Tibial artery (tissue), 4 donors: ENCODE measurements around the gene UNC13C.

Experiments
- DNase-seq, 2 donors: peaks; one replicate each; pipeline ENCODE4 v3.0.0-alpha.2; 2019
- H3K27ac ChIP-seq, 2 donors: fragments of 200-600 bp; sonication (generic) in 1 of 2; 1 replicate in 1 of 2; 2 replicates in 1 of 2; pipeline ENCODE4 v1.5.1; 2018 to 2019; ENCODE audit warnings: mild to moderate bottlenecking in 1 of 2
- H3K27me3 ChIP-seq, 2 donors: fragments of 200-600 bp; sonication (generic) in 1 of 2; one replicate each; pipeline versions ENCODE4 v1.5.1 to v1.6.0; 2016 to 2019
- H3K36me3 ChIP-seq, 3 donors: fragments of 200-600 bp; sonication (generic) in 2 of 3; one replicate each; pipeline ENCODE4 v1.5.1; 2016 to 2019; ENCODE audit warnings: mild to moderate bottlenecking in 2 of 3
- H3K4me1 ChIP-seq, 4 donors: fragments of 200-600 bp; sonication (generic) in 2 of 4; 1 replicate in 3 of 4; 2 replicates in 1 of 4; pipeline ENCODE4 v1.5.1; 2016 to 2019
- H3K4me3 ChIP-seq, 2 donors: fragments of 200-600 bp; sonication (generic) in 1 of 2; 1 replicate in 1 of 2; 2 replicates in 1 of 2; pipeline ENCODE4 v1.5.1; 2018 to 2019; ENCODE audit warnings: mild to moderate bottlenecking in 2 of 2
- H3K9me3 ChIP-seq, 3 donors: fragments of 200-600 bp; sonication (generic) in 1 of 3; one replicate each; pipeline ENCODE4 v1.5.1; 2016 to 2019
- intact Hi-C: fragments of 100-400 bp; cut with DNase I; formaldehyde crosslinking; loops from one replicate; pipeline ENCODE4 v1.15.0; 2023; ENCODE audit warnings: low total_unique reads
- TF ChIP-seq, protein P1 (sequence below), 2 experiments: fragments of 200-600 bp in 1 of 2; fragments of 450-650 bp in 1 of 2; IDR thresholded peaks; one replicate each; pipeline ENCODE4 v1.5.1; 2017 to 2019; ENCODE audit warnings: antibody characterized with exemption in 2 of 2, mild to moderate bottlenecking in 1 of 2, moderate library complexity in 1 of 2

Gene UNC13C

DNA sequence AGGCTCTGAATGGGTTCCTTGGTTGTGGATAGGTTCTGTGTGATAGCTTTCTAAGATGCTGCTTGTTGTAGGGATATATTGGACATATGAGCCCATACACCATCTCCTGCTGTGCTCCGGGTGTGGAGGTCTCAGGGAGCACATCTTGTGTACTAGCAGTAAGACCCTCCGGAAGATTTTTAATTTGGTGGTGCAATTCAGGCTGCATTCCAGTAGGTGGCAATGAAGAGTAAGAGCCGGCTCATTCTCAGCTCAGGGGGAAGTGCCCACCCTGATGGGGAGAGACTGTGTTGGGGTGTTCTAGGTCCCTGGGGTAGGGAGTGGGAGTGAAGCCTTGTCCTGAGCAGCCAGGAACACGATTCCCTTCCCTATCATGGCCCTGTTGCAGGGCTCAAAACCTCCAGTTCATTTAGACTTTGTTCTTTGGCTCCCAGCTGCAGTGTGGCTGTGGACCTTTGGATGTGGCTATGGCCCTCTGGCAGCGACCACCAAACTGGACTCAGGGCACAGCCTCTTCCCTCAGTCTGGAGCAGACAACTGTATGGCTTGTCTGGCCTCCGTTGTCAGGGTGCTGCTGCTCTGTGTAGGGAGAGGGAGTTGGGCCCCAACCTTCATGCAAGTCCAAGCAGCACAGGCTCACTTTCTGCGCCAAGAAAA lies 104.7 kb downstream of the UNC13C start:
- Histone ChIP-seq H3K27me3 (no peaks in the 10 kb centered on the region), H3K36me3 (no peaks in the 10 kb centered on the region), H3K4me3 (no peak overlapping the region), H3K9me3 (no peaks in the 10 kb centered on the region), H3K4me1 (peaks cover 0 to 8% (median 0%) of the 10 kb centered on the region in 4 donors), H3K27ac (no peak overlapping the region)
- intact Hi-C loops: no loop called here
- no peak for DNase-seq
- TF ChIP-seq, protein P1, sequence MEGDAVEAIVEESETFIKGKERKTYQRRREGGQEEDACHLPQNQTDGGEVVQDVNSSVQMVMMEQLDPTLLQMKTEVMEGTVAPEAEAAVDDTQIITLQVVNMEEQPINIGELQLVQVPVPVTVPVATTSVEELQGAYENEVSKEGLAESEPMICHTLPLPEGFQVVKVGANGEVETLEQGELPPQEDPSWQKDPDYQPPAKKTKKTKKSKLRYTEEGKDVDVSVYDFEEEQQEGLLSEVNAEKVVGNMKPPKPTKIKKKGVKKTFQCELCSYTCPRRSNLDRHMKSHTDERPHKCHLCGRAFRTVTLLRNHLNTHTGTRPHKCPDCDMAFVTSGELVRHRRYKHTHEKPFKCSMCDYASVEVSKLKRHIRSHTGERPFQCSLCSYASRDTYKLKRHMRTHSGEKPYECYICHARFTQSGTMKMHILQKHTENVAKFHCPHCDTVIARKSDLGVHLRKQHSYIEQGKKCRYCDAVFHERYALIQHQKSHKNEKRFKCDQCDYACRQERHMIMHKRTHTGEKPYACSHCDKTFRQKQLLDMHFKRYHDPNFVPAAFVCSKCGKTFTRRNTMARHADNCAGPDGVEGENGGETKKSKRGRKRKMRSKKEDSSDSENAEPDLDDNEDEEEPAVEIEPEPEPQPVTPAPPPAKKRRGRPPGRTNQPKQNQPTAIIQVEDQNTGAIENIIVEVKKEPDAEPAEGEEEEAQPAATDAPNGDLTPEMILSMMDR (IDR thresholded peaks at IDR 0.05): peak; percentile 51

DNA sequence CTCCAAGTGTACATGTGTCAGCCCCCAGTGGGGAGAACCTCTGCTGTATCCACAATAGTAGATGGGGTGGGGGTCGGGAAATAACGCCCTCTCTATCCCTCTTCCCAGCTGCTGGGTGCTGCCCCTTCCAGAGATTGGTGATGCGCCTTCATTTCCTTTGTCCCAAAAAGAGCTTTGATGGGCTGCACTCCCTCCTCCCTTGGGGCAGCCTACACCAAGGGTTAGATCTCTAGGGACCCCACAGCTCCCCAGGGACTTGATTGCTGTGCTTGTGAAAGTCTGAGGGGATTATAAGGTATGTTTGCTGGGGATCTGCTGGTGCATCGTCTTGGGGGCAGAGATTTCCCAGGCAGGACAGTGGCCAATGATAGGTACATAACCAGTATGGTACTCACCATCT lies 105.3 kb downstream of the UNC13C start:
- no peaks in the 10 kb centered on the region for H3K9me3 ChIP-seq
- intact Hi-C loops: no loop called here
- H3K36me3 ChIP-seq: no peaks in the 10 kb centered on the region
- H3K27ac ChIP-seq: no peak overlapping the region
- DNase-seq: no peak
- H3K4me1 ChIP-seq: peaks cover 0 to 8% (median 0%) of the 10 kb centered on the region in 4 donors
- no peak overlapping the region for H3K4me3 ChIP-seq
- no peaks in the 10 kb centered on the region for H3K27me3 ChIP-seq
- TF ChIP-seq, protein P1 (IDR thresholded peaks at IDR 0.05): no peak

DNA sequence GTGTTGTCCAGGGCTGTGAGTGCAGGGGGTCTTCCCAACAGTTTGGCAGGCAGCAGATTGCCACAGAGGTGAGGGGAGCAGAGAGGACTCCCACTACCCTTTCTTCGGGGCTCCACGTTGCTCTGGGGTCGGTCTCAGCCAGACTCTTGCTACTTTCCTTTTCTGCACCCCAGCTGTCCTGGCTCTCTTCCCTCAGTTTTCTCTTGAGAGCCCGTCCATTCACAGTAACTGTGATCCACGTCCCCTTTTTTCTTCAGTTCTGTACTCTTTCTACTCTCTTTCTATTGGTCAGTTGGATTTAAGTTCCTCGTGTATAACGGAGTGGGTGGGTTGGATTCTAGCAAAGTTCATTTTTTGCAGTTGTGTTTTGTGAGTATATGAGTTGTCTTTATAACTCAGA lies 105.8 kb downstream of the UNC13C start:
- H3K9me3 ChIP-seq: no peaks in the 10 kb centered on the region
- TF ChIP-seq, protein P1 (IDR thresholded peaks at IDR 0.05): no peak
- no peak overlapping the region for H3K4me3 ChIP-seq
- H3K27ac ChIP-seq: no peak overlapping the region
- intact Hi-C loops: no loop called here
- H3K27me3 ChIP-seq: no peaks in the 10 kb centered on the region
- DNase-seq: no peak
- H3K4me1 ChIP-seq: peaks cover 0 to 8% (median 0%) of the 10 kb centered on the region in 4 donors
- H3K36me3 ChIP-seq: no peaks in the 10 kb centered on the region

DNA sequence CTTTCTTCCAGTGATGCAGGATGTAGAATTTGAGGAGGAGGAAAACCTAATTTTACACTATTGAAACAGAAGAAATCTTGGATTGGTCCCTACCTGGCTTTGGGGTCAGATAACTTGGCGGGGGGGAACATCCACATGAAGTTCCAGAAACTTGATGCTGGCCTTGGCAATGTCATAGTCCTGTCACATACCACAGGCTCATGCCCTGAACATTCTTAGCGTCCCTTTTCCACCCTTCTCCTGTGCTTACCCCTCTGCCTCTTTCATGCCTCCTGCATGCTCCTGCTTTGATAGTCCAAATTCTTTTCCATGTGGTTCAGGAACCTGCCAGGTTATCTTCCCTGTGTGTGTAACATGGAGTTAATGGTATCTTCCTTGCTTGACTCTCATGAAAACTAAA lies 110.6 kb downstream of the UNC13C start:
- H3K27ac ChIP-seq: no peak overlapping the region
- no peaks in the 10 kb centered on the region for H3K9me3 ChIP-seq
- TF ChIP-seq, protein P1 (IDR thresholded peaks at IDR 0.05): no peak
- intact Hi-C loops: no loop called here
- H3K36me3 ChIP-seq: no peaks in the 10 kb centered on the region
- H3K4me3 ChIP-seq: no peak overlapping the region
- no peaks in the 10 kb centered on the region for H3K4me1 ChIP-seq
- no peaks in the 10 kb centered on the region for H3K27me3 ChIP-seq
- no peak for DNase-seq

DNA sequence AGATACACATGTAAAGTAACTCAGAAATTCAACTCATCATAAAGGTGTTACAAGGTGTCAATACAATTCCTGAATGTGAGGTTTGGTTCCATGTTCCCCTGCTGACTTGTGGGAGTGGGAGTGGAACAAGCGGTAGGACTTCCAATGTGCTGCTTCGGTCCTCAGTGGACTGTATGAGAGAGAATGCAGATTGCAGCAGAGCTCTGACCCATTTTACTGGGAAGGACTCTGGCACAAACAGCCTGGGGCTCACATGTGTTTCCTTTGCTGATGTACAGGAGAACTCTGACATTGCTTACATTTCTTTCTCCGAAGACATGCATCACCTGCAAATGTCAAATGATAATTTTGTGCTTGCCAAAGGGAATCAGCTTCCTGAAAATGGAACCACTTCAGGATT lies 111.5 kb downstream of the UNC13C start:
- TF ChIP-seq, protein P1 (IDR thresholded peaks at IDR 0.05): no peak
- Histone ChIP-seq H3K36me3 (no peaks in the 10 kb centered on the region), H3K9me3 (no peaks in the 10 kb centered on the region), H3K27ac (no peak overlapping the region), H3K4me3 (no peak overlapping the region), H3K4me1 (no peaks in the 10 kb centered on the region), H3K27me3 (no peaks in the 10 kb centered on the region)
- no peak for DNase-seq
- intact Hi-C loops: no loop called here

DNA sequence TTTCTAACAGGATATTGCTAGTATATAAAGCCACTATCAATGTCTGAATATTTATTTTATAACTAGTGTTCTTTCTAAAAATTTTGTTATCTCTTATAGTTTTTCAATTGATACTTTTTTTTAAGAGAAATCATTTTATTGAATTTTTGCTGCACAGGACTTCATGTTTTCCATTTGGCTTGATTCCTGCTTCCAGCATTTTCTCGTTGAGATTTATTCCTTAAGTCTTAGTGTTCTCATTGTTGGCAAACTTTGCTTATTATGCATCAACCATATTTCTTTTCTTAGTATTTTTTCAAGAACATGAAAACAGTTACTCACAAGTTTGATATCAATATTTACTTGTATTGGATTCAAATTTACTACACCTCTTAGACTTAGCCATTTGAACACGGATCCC lies 113.4 kb downstream of the UNC13C start:
- intact Hi-C loops: no loop called here
- Histone ChIP-seq H3K27ac (no peak overlapping the region), H3K9me3 (no peaks in the 10 kb centered on the region), H3K4me3 (no peak overlapping the region), H3K4me1 (no peaks in the 10 kb centered on the region), H3K36me3 (no peaks in the 10 kb centered on the region), H3K27me3 (no peaks in the 10 kb centered on the region)
- DNase-seq: no peak
- TF ChIP-seq, protein P1 (IDR thresholded peaks at IDR 0.05): no peak
